ENCODE results near the gene C14orf119. TPM values are rescaled to one million over a fixed set of nuclear protein-coding genes. Genes with fewer than 3 reads are reported as not detected.
"Not testable (repeated sequence)": the region's sequence is repeated elsewhere in the genome, so short reads cannot be mapped to it uniquely, and the experiment has no call there.

Gene C14orf119
- total RNA-seq, 1 experiment from 2014 or later, result 65.1 TPM

GRCh38 chr14:23108169-23108568, 12.9 kb downstream of the C14orf119 start:
- WGBS (ENCODE audit: extremely low coverage, insufficient read length, low lambda C conversion rate), result no CpG with 5 or more reads among the region's 24 CpGs
- H2BK15ac ChIP-seq (ENCODE audit: low read depth, low read length); H3K18ac ChIP-seq (ENCODE audit: insufficient read length, low read depth, low read length); H3K4me1 ChIP-seq (ENCODE audit: insufficient read depth, low read length); H3K4me3 Mint-ChIP-seq; H3K4me2 ChIP-seq (ENCODE audit: insufficient read depth, insufficient read length, low read length); H4K20me1 ChIP-seq (ENCODE audit: control insufficient read depth, insufficient read depth, insufficient read length); H3K36me3 Mint-ChIP-seq (ENCODE audit: insufficient read depth in 1 of 3, low read depth in 3 of 3); H3T11ph ChIP-seq (ENCODE audit: low read length); H3K14ac ChIP-seq (ENCODE audit: insufficient read depth, low read length); H2BK5ac ChIP-seq (ENCODE audit: insufficient read length, low read length); H3K23me2 ChIP-seq (ENCODE audit: insufficient read length, low read depth, low read length, poor library complexity, severe bottlenecking); H3K27me3 ChIP-seq (ENCODE audit: insufficient read depth, low read length); H2BK12ac ChIP-seq (ENCODE audit: insufficient read length, low read depth, low read length); H3K79me2 ChIP-seq (ENCODE audit: insufficient read depth, low read length); H2BK120ac ChIP-seq (ENCODE audit: low read depth, low read length, poor library complexity, severe bottlenecking); H3K9ac ChIP-seq (ENCODE audit: extremely low read depth, insufficient read length, low read length); H4K5ac ChIP-seq (ENCODE audit: insufficient read length, low read depth, low read length); H3K27ac Mint-ChIP-seq; H3K9me3 Mint-ChIP-seq; H4K91ac ChIP-seq (ENCODE audit: insufficient read length, low read depth, low read length); H3K23ac ChIP-seq (ENCODE audit: insufficient read length, low read depth, low read length); H2AFZ ChIP-seq (ENCODE audit: low read length); H2AK5ac ChIP-seq (ENCODE audit: insufficient read length, low read length); H4K8ac ChIP-seq (replicated peaks; ENCODE audit: insufficient read length, low read depth, low read length); H3K79me1 ChIP-seq (ENCODE audit: insufficient read depth, low read depth, low read length, poor library complexity, severe bottlenecking); H3K27ac ChIP-seq (ENCODE audit: insufficient read length, low read depth, low read length); H3K4ac ChIP-seq (ENCODE audit: low read depth, low read length); H3K56ac ChIP-seq (ENCODE audit: insufficient read length, low read depth, low read length); H2BK20ac ChIP-seq (ENCODE audit: low read depth, low read length, poor library complexity, severe bottlenecking); H3K9me3 ChIP-seq (ENCODE audit: control insufficient read depth, low read depth, low read length): not testable (repeated sequence)
- Mint-ChIP-seq H3K4me1 (peaks cover 29 to 30% of the 10 kb centered on the region in 2 experiments), H3K27me3 (ENCODE audit: low read depth) (peaks cover 20% of the 10 kb centered on the region)
- peak; percentile 71 for DNase-seq

Measured in H9 (cell line).